Spleen (tissue), 7 donors: ENCODE measurements around the gene RHOU.
"Not testable (repeated sequence)": the region's sequence is repeated elsewhere in the genome, so short reads cannot be mapped to it uniquely, and the experiment has no call there.

Source experiments
- CTCF ChIP-seq, 11 experiments: fragments of 200-600 bp in 7 of 11; fragments of 450-650 bp in 4 of 11; sonication (generic) in 4 of 11; IDR thresholded peaks in 8 of 11; conservative IDR thresholded peaks in 3 of 11; 1 replicate in 7 of 11; 2 replicates in 4 of 11; pipeline versions ENCODE4 v1.4.0 to v1.8.0; 2016 to 2021; ENCODE audit warnings: antibody characterized with exemption in 11 of 11, inconsistent platforms in 4 of 11, mild to moderate bottlenecking in 1 of 11
- POLR2A ChIP-seq, 3 donors: fragments of 450-650 bp; IDR thresholded peaks; one replicate each; pipeline ENCODE4 v1.5.1; 2017; ENCODE audit warnings: antibody characterized with exemption in 3 of 3, mild to moderate bottlenecking in 1 of 3
- POLR2AphosphoS5 ChIP-seq, 3 donors: sonication (generic); formaldehyde crosslinking; IDR thresholded peaks; one replicate each; pipeline ENCODE4 v1.5.1; 2017; ENCODE audit warnings: antibody characterized with exemption in 3 of 3
- donor health status: DM: no; HTN: no; CAD: no; lungs with moderate emphysema.
- donor health status: DM: no; HTN: no; CAD: no.
- donor health status: DM: no; HTN: no; CAD: no.

GRCh38 chr1:228694447-228694846 lies 40.8 kb upstream of the RHOU start:
- TF ChIP-seq POLR2A (IDR thresholded peaks at IDR 0.05); CTCF (IDR thresholded peaks at IDR 0.05 in 8 of 11, conservative IDR thresholded peaks at IDR 0.05 in 3 of 11); POLR2AphosphoS5 (IDR thresholded peaks at IDR 0.05): not testable (repeated sequence)
